GM19463 (cell line): ENCODE results near the gene BICRA.
"Not testable (repeated sequence)": the region's sequence is repeated elsewhere in the genome, so short reads cannot be mapped to it uniquely, and the experiment has no call there.

ENCODE experiments used
- ATAC-seq: cut with Tn5 transposase; IDR thresholded peaks from one replicate; pipeline ENCODE4 v1.9.1; 2021; ENCODE audit warnings: mild to moderate bottlenecking, moderate library complexity; ENCODE audit not compliant: unreplicated experiment

The BICRA gene

GRCh38 chr19:47608969-47609905 is at the start of gene BICRA:
Gene BICRA (plus strand): TSS chr19:47609134. CDS start chr19:47673575, 64,441 bp downstream.
- peak; percentile 47 for ATAC-seq

DNA sequence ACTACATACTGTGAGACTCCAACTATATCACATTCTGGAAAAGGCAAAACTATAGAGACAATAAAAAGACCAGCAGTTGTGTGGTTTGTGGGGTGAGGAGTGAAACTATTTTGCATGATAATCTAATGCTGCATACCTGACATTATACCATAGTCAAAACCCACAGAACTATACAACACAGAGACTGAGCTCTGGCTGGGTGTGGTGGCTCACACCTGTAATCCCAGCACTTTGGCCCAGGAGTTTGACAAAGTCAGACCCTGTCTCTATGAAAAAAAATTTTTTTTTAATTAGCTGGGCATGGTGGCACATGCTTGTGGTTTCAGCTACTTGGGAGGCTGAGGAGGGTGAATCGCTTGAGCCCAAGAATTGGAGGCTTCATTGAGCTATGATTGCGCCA is 47.9 kb upstream of the BICRA start:
- no peak for ATAC-seq

GRCh38 chr19:47561440-47562057 is 47.4 kb upstream of the BICRA start:
- ATAC-seq = no peak

- ATAC-seq = no peak
Observed at GRCh38 chr19:47564081-47564480, 44.9 kb upstream of the BICRA start.

DNA sequence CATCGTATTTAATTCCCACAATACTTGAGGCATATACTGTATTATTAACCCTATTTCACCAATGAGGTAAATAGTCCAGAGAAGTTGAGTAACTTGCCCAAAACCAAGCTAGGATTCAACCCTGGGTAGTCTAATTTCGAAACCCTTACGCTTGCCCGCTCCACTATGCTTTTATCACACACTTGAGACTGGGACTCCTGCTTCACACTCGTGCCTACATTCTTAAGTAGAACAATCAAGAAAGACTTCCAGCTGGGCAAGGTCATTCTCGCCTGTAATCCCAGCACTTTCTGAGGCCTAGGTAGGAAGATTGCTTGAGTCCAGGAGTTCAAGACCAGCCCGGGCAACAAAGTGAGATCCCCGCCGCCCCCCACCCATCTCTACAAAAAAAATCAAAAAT is 39.6 kb upstream of the BICRA start:
- ATAC-seq = no peak

DNA sequence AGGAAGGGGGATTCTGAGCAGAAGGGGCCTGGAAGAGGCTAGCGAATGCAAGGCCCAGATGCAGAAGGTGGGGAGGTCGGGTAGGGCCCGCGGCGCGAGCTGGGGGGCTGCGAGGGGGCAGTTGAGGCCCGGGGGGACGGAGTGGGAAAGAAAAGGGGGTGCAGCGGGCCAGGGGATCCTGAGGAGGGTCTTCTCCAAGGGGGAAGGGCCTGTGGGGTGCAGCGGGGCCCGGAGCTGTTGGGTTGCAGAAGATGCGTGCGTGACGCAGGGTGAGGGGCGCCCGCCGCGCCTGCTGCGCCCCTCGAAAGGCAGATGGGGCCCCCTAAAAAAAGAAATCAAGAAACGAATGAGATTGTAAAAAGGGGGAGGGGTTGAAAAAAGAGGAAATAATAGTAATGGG is 36.3 kb upstream of the BICRA start:
- no peak for ATAC-seq

DNA sequence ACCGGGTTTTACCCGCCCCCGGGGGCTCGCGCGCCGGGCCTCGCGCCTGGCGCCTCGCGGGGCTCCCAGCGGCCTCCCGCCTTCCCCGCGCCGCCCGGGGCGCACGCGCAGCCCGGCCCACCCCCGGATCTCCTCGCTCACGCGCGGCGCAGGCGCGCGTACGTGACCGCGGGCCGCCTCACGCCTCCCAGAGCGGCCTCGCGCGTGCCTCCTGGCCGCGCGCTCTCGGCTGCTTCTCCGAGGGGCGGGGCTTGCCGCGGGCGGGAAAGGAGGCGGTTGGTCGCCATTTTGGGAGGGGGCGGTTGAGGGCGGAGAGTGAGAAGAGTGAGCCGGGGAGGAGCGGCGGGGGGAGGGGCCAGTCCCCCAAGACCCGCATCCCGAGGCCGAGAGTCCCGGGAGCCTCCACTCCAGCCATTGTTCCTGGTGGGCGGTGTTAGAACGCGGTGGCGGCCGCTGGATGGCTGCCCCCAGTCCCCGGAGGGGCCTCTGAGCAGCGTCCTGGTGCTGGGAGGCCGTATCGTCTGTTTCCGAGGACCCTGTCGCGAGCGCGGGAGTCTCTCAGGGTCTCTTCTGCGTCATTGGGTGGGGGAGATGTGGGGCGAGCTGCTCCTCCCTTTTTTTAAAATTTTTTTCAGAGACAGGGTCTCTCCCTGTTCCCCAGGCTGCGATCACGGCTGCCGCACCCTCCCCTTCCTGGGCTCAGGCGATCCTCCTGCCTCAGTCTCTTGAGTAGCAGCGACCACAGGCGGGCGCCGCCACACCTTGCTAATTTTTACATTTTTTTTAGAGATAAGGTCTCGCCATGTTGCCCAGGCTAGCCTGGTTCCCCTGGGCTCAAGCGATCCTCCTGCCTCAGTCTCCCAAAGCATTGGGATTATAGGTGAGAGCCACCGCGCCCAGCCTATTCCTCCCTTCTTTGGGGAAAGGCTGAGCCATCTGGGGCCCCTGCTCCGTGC is 35.6 kb upstream of the BICRA start, which contains the start of gene ZNF541:
Gene ZNF541, minus strand, starts transcription at position 78 of the 956 bp plus-strand sequence. CDS start 17,292 bp downstream, outside the sequence.
- no peak for ATAC-seq

GRCh38 chr19:47580397-47580796 is 28.5 kb upstream of the BICRA start:
- ATAC-seq = no peak

DNA sequence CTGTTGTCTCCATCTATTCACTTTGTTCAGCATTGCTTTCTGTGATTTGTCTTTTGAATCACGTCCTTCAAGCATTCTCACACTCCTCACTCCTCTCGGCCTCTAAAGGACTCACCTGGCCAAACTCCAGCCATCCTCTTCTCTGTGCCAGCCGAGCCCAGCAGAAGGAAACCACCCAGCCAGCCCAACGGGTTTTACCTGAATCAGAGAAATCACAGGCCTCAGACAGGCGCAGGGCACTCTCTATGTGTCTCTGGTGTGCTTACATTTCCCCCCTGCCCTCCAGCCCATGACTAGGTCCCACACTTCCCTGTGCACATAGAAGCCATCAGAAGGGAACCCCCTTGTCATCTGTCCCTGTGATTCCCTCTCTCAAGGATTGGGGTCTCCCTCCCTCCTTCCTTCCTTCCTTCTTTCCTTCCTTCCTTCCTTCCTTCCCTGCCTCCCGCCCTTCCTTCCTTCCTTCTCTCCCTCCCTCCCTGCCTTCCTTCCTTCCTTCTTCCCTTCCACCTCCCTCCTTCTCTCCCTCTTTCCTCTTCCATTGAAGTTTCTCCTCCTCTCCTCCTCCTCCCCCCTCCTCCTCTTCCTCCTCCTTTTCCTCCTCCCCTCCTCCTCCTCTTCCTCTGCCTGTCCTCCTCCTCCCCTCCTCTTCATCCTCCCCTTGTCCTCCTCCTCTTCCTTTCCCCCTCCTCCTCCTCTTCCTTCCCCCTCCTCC is 27.2 kb upstream of the BICRA start:
- no peak for ATAC-seq

DNA sequence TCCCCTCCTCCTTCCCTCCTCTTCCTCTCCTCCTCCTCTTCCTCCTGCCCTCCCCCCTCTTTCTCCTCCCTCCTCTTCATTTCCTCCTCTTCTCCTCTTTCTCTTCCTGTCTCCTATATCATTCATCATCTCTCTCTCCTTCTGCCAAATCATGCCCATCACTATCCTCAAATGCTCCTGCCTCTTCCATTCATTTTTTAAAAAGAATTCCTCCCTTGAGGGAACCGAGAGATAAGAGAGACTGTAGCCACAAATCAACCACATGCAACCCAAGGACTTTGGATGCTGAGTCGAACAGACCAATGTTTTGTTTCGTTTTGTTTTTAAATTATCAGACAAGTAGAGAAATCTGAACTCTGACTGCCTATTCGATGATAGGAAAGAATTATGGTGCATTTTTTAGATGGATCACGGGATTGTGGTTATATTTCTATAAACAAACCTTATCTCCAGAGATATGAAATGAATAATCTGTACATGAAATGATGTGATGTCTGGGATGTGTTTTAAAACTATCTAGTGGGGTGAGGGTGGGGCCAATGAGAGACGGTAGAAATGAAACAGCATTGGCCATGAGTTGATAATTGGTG is 26.5 kb upstream of the BICRA start:
- ATAC-seq = no peak

DNA sequence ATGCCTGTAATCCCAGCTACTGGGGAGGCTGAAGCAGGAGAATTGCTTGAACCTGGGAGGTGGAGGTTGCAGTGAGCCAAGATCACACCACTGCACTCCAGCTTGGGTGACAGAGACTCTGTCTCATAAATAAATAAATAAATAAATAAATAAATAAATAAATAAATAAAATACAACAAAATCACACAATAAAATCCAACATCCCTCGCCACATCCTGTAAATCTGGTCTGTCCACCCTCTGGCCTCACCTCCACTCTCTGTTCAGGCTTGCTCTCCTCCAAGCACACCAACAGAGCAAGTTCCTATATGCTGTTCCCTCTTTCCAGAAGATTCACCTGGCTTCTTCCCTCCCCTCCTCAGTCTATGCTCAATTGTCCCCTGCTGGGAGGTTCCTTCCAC is 25.8 kb upstream of the BICRA start:
- not testable (repeated sequence) for ATAC-seq

GRCh38 chr19:47587295-47587694 is 21.6 kb upstream of the BICRA start:
- no peak for ATAC-seq

- no peak for ATAC-seq
Observed at GRCh38 chr19:47589824-47590223, 19.1 kb upstream of the BICRA start.

GRCh38 chr19:47593860-47594259 is 15.1 kb upstream of the BICRA start:
- no peak for ATAC-seq

DNA sequence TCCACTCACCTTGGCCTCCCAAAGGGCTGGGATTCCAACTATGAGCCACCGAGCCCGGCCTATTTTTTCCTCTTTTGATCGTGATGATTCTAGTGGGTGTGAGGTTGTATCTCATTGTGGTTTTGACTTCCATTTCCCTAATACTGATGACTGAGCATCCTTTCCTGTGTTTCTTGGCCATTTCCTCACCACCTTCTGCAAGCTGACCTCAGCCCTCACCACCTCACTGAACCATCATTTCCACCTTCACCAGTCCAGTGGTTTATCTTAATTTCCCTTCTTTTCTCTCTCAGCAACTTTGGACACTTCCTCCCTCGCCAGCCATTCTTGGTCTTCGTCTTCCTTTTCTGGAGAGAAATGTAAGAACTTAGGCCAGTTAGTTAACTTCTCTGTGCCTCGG is 13.0 kb upstream of the BICRA start:
- no peak for ATAC-seq

DNA sequence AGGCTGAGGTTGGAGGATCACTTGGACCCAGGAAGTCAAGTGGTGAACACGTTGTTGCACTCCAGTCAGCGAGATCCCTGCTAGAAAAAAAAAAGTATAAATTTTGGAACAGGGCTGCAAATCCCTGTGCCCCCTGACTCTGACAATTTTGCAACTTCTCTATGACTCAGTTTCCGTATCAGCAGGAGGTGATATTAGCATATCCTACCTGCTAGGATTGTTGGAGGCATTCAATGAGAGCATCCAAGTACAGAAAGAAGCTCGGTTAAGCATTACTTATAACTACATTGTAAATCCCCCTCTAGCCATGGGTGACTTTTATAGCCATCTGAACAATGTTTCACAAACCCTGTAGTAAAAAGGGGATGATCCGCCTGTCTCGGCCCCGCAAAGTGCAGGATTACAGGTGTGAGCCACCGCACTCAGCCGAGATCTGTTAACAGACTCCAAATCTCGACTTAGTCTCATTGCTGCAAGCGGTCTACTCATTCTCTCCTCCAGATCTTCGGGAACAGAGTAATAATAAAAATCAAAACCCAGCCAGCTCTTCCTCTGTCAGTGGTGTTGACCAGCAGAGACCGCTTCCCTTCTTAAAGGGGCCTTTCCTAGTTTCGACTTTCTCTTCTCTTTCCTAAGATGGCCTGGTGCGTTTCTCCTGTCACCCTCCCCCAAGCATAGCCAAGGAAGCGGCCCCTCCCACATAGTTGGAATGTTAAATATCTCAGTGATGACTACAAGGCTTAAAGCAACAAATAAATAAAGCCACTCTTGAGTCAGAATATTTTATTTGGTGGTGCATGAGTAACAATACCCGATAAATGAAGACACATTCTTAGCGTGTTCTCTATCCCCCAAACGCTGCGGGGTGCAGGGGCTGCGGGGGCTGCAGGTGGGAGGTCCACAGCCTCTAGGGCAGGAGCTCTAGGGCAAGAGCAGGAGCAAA is 10.3 kb upstream of the BICRA start:
- ATAC-seq = no peak

- ATAC-seq = not testable (repeated sequence)
Observed at GRCh38 chr19:47599671-47600245, 9.2 kb upstream of the BICRA start.
